SU-DHL-6 (cell line): ENCODE data around the gene SFI1.

Experiments used
- H2AFZ ChIP-seq: fragments of 200-600 bp; sonication (generic); 2 replicates; pipeline ENCODE4 v1.6.1; 2014; ENCODE audit warnings: low read depth, mild to moderate bottlenecking, moderate library complexity, mixed read lengths, antibody characterized with exemption, low read length; ENCODE audit not compliant: severe bottlenecking
- H3F3A ChIP-seq: fragments of 200-600 bp; shearing (Covaris generic); 2 replicates; pipeline ENCODE4 v1.6.0; 2016; ENCODE audit warnings: antibody characterized with exemption, mild to moderate bottlenecking; ENCODE audit not compliant: insufficient read depth
- H3K27ac ChIP-seq: fragments of 200-600 bp; sonication (generic); 2 replicates; pipeline ENCODE4 v1.5.1; 2016; ENCODE audit warnings: low read depth, mild to moderate bottlenecking, low read length, moderate library complexity, mixed read lengths
- H3K27me3 ChIP-seq: fragments of 200-600 bp; sonication (generic), shearing (Covaris generic); 2 replicates; pipeline ENCODE4 v1.6.0; 2014; ENCODE audit warnings: mild to moderate bottlenecking, low read length
- H3K36me3 ChIP-seq: fragments of 200-600 bp; sonication (generic); 2 replicates; pipeline ENCODE4 v1.6.1; 2014; ENCODE audit warnings: mild to moderate bottlenecking, low read length, mixed read lengths
- H3K4me2 ChIP-seq: fragments of 300-600, 200-600 bp; shearing (Covaris generic), sonication (generic); 2 replicates; pipeline ENCODE4 v1.6.0; 2014; ENCODE audit warnings: low read length, low read depth, mild to moderate bottlenecking; ENCODE audit not compliant: poor library complexity, severe bottlenecking
- H3K4me3 ChIP-seq: fragments of 200-600 bp; sonication (generic); 2 replicates; pipeline ENCODE4 v1.5.1; 2014; ENCODE audit warnings: antibody characterized with exemption, low read length, mild to moderate bottlenecking, mixed read lengths; ENCODE audit not compliant: insufficient read depth, poor library complexity, severe bottlenecking
- H3K79me2 ChIP-seq: fragments of 200-600 bp; sonication (generic); 2 replicates; pipeline ENCODE4 v1.6.1; 2014; ENCODE audit warnings: mild to moderate bottlenecking, low read length, moderate library complexity; ENCODE audit not compliant: insufficient read depth
- H3K9ac ChIP-seq: fragments of 200-600 bp; sonication (generic); 2 replicates; pipeline ENCODE4 v1.7.0; 2014; ENCODE audit warnings: mild to moderate bottlenecking, low read length
- H3K9me2 ChIP-seq: fragments of 200-600 bp; sonication (generic); replicated peaks from 2 replicates; pipeline ENCODE4 v1.6.1; 2014; ENCODE audit warnings: low read length; ENCODE audit not compliant: insufficient read depth
- H3K9me3 ChIP-seq: fragments of 200-600 bp; sonication (generic); 2 replicates; pipeline ENCODE4 v1.6.1; 2014; ENCODE audit warnings: low read length, mixed read lengths; ENCODE audit not compliant: insufficient read depth
- H4K20me1 ChIP-seq: fragments of 200-600 bp; sonication (generic); 2 replicates; pipeline ENCODE4 v1.6.1; 2014; ENCODE audit warnings: low read depth, mild to moderate bottlenecking, antibody characterized with exemption, low read length, moderate library complexity, mixed read lengths
- CTCF ChIP-seq: fragments of 200-600 bp; sonication (generic); IDR thresholded peaks from one replicate; pipeline ENCODE4 v1.5.1; 2017; ENCODE audit warnings: antibody characterized with exemption, mild to moderate bottlenecking, low read length, moderate library complexity; ENCODE audit not compliant: insufficient read depth, poor library complexity, severe bottlenecking
- EZH2phosphoT487 ChIP-seq: fragments of 200-600 bp; sonication (generic), shearing (Covaris generic); conservative IDR thresholded peaks from 2 replicates; pipeline ENCODE4 v1.6.1; 2018; ENCODE audit warnings: mild to moderate bottlenecking, antibody characterized with exemption, low read length, moderate library complexity, mixed read lengths

Gene SFI1

GRCh38 chr22:31497148-31497938, 1.0 kb downstream of the SFI1 start:
- peak overlapping the region; percentile 93 for H3K27ac ChIP-seq
- peak overlapping the region; percentile 88 for H2AFZ ChIP-seq
- no peaks in the 10 kb centered on the region for H3K36me3 ChIP-seq
- peaks cover 48% of the 10 kb centered on the region for H3K79me2 ChIP-seq
- peak overlapping the region; percentile 89 for H3K4me3 ChIP-seq
- peak overlapping the region; percentile 100 for H3K4me2 ChIP-seq
- no peak for TF ChIP-seq CTCF
- TF ChIP-seq EZH2phosphoT487, result no peak
- H3K9me2 ChIP-seq, result no peaks in the 10 kb centered on the region
- peaks cover 34% of the 10 kb centered on the region for H3F3A ChIP-seq
- no peaks in the 10 kb centered on the region for H3K9me3 ChIP-seq
- no peaks in the 10 kb centered on the region for H4K20me1 ChIP-seq
- no peaks in the 10 kb centered on the region for H3K27me3 ChIP-seq
- peak overlapping the region; percentile 75 for H3K9ac ChIP-seq

- H3K79me2 ChIP-seq, result peaks cover 79% of the 10 kb centered on the region
- no peak overlapping the region for H3K4me2 ChIP-seq
- H3K27me3 ChIP-seq, result no peaks in the 10 kb centered on the region
- no peak overlapping the region for H2AFZ ChIP-seq
- no peaks in the 10 kb centered on the region for H3K9me3 ChIP-seq
- H3K4me3 ChIP-seq, result no peak overlapping the region
- H3K9ac ChIP-seq, result no peak overlapping the region
- H3F3A ChIP-seq, result no peaks in the 10 kb centered on the region; the same call in 1 of the 2 replicates
- H3K27ac ChIP-seq, result no peak overlapping the region
- 0 out of 2 replicates have a peak, but pooled peaks cover 3% of the 10 kb centered on the region for H4K20me1 ChIP-seq
- H3K9me2 ChIP-seq, result no peaks in the 10 kb centered on the region
- no peak for TF ChIP-seq CTCF
- TF ChIP-seq EZH2phosphoT487, result no peak
- no peaks in the 10 kb centered on the region for H3K36me3 ChIP-seq
Observed at GRCh38 chr22:31501738-31502137, 5.4 kb downstream of the SFI1 start.

GRCh38 chr22:31503211-31503964, 7.1 kb downstream of the SFI1 start:
- Histone ChIP-seq H3K36me3 (peaks cover 4% of the 10 kb centered on the region; the same call in 1 of the 2 replicates), H3K9ac (no peak overlapping the region)

More at GRCh38 chr22:31503211-31503964, 7.1 kb downstream of the SFI1 start:
- no peak overlapping the region for H3K4me3 ChIP-seq
- H3K9me2 ChIP-seq, result no peaks in the 10 kb centered on the region
- 0 out of 2 replicates have a peak, but pooled peaks cover 3% of the 10 kb centered on the region for H4K20me1 ChIP-seq
- H2AFZ ChIP-seq, result no peak overlapping the region
- H3K79me2 ChIP-seq, result peaks cover 63% of the 10 kb centered on the region
- H3K9me3 ChIP-seq, result no peaks in the 10 kb centered on the region
- no peaks in the 10 kb centered on the region for H3K27me3 ChIP-seq
- TF ChIP-seq CTCF (no peak), EZH2phosphoT487 (no peak)
- H3K4me2 ChIP-seq, result no peak overlapping the region
- no peak overlapping the region for H3K27ac ChIP-seq
- peaks cover 4% of the 10 kb centered on the region; the same call in 1 of the 2 replicates for H3F3A ChIP-seq
